HG03060 (cell line): Measurements from ENCODE around the gene TEC.
"Not testable (repeated sequence)": the region's sequence is repeated elsewhere in the genome, so short reads cannot be mapped to it uniquely, and the experiment has no call there.

ENCODE experiments used
- ATAC-seq: cut with Tn5 transposase; IDR thresholded peaks from one replicate; pipeline ENCODE4 v1.9.1; 2021; ENCODE audit warnings: low read depth, moderate number of reproducible peaks; ENCODE audit not compliant: unreplicated experiment

Gene TEC

GRCh38 chr4:48268956-48269860 lies at the start of gene TEC:
TSS of gene TEC (minus strand) at chr4:48269838. CDS start at chr4:48228614, 41,224 bp downstream.
- ATAC-seq, result peak; percentile 18

GRCh38 chr4:48315728-48316630 lies 46.3 kb upstream of the TEC start:
- ATAC-seq, result peak; percentile 69

- ATAC-seq, result not testable (repeated sequence)
Observed at GRCh38 chr4:48314746-48315145, 45.1 kb upstream of the TEC start.

GRCh38 chr4:48311896-48312295 lies 42.3 kb upstream of the TEC start:
- ATAC-seq, result no peak

GRCh38 chr4:48308901-48309300 lies 39.3 kb upstream of the TEC start:
- no peak for ATAC-seq

- no peak for ATAC-seq
Observed at GRCh38 chr4:48307528-48307927, 37.9 kb upstream of the TEC start.

GRCh38 chr4:48305508-48305907 lies 35.9 kb upstream of the TEC start:
- ATAC-seq, result no peak

GRCh38 chr4:48300004-48300403 lies 30.4 kb upstream of the TEC start:
- no peak for ATAC-seq

GRCh38 chr4:48299560-48299959 lies 29.9 kb upstream of the TEC start:
- ATAC-seq, result no peak

GRCh38 chr4:48297256-48297846 lies 27.7 kb upstream of the TEC start:
- no peak for ATAC-seq

- no peak for ATAC-seq
Observed at GRCh38 chr4:48296365-48296764, 26.7 kb upstream of the TEC start.

GRCh38 chr4:48295116-48295515 lies 25.5 kb upstream of the TEC start:
- no peak for ATAC-seq

GRCh38 chr4:48292218-48292790 lies 22.7 kb upstream of the TEC start:
- ATAC-seq, result not testable (repeated sequence)

- no peak for ATAC-seq
Observed at GRCh38 chr4:48290146-48290772, 20.6 kb upstream of the TEC start.

GRCh38 chr4:48286060-48286459 lies 16.4 kb upstream of the TEC start:
- not testable (repeated sequence) for ATAC-seq

- not testable (repeated sequence) for ATAC-seq
Observed at GRCh38 chr4:48285640-48286039, 16.0 kb upstream of the TEC start.

- ATAC-seq, result no peak
Observed at GRCh38 chr4:48275686-48276085, 6.0 kb upstream of the TEC start.

- ATAC-seq, result no peak
Observed at GRCh38 chr4:48275247-48275646, 5.6 kb upstream of the TEC start.

- no peak for ATAC-seq
Observed at GRCh38 chr4:48271626-48272025, 2.0 kb upstream of the TEC start.

GRCh38 chr4:48270951-48271473 lies 1.4 kb upstream of the TEC start:
- ATAC-seq, result no peak
